Loucy (cell line): ENCODE results near the gene PVALEF.
"Not testable (repeated sequence)": the region's sequence is repeated elsewhere in the genome, so short reads cannot be mapped to it uniquely, and the experiment has no call there.

Experiments
- H2AFZ ChIP-seq: fragments of 200-600 bp; sonication (generic); 2 replicates; pipeline ENCODE4 v1.6.0; 2016; ENCODE audit warnings: antibody characterized with exemption, mild to moderate bottlenecking, low read length, moderate library complexity
- H3F3A ChIP-seq: fragments of 200-600 bp; 2 replicates; pipeline ENCODE4 v1.6.0; 2016; ENCODE audit warnings: antibody characterized with exemption, low read depth, mild to moderate bottlenecking
- H3K27me3 ChIP-seq: fragments of 200-600 bp; sonication (generic); 2 replicates; pipeline ENCODE4 v1.6.1; 2014; ENCODE audit warnings: low read length, mild to moderate bottlenecking; ENCODE audit not compliant: insufficient read depth, poor library complexity, severe bottlenecking
- H3K36me3 ChIP-seq: fragments of 200-600 bp; sonication (generic); 2 replicates; pipeline ENCODE4 v1.6.1; 2016; ENCODE audit warnings: low read length; ENCODE audit not compliant: insufficient read depth
- H3K4me1 ChIP-seq: fragments of 200-600 bp; sonication (generic); 2 replicates; pipeline ENCODE4 v1.5.1; 2014; ENCODE audit warnings: low read length, mild to moderate bottlenecking; ENCODE audit not compliant: insufficient read depth, poor library complexity, severe bottlenecking
- H3K4me2 ChIP-seq: fragments of 200-600 bp; sonication (generic); 2 replicates; pipeline ENCODE4 v1.6.0; 2014; ENCODE audit warnings: antibody characterized with exemption, low read length, low read depth, mild to moderate bottlenecking; ENCODE audit not compliant: poor library complexity, severe bottlenecking
- H3K4me3 ChIP-seq: fragments of 200-600 bp; sonication (generic); 2 replicates; pipeline ENCODE4 v1.5.1; 2014; ENCODE audit warnings: low read length, mild to moderate bottlenecking, mixed read lengths; ENCODE audit not compliant: poor library complexity, severe bottlenecking
- H3K79me2 ChIP-seq: fragments of 200-600 bp; sonication (generic); 2 replicates; pipeline ENCODE4 v1.6.1; 2014; ENCODE audit warnings: low read length; ENCODE audit not compliant: insufficient read depth
- H3K9ac ChIP-seq: fragments of 200-600 bp; sonication (generic); 2 replicates; pipeline ENCODE4 v1.6.0; 2014; ENCODE audit warnings: mild to moderate bottlenecking, low read depth, low read length, moderate library complexity; ENCODE audit not compliant: poor library complexity, severe bottlenecking
- H3K9me2 ChIP-seq: fragments of 200-600 bp; sonication (generic); replicated peaks from 2 replicates; pipeline ENCODE4 v1.6.1; 2016; ENCODE audit warnings: low read depth, low read length, mixed read lengths
- H3K9me3 ChIP-seq: fragments of 200-600 bp; sonication (generic); 2 replicates; pipeline ENCODE4 v1.6.1; 2014; ENCODE audit warnings: mild to moderate bottlenecking, antibody characterized with exemption, low read length, low read depth; ENCODE audit not compliant: insufficient read depth
- H4K20me1 ChIP-seq: fragments of 200-600 bp; sonication (generic); 2 replicates; pipeline ENCODE4 v1.6.0; 2014; ENCODE audit warnings: antibody characterized with exemption, low read length, mild to moderate bottlenecking; ENCODE audit not compliant: insufficient read depth, poor library complexity, severe bottlenecking
- CTCF ChIP-seq: fragments of 200-600 bp; sonication (generic); conservative IDR thresholded peaks from 2 replicates; pipeline ENCODE4 v1.5.1; 2014; ENCODE audit warnings: mild to moderate bottlenecking, antibody characterized with exemption, low read length
- EZH2phosphoT487 ChIP-seq: fragments of 200-600 bp; IDR thresholded peaks from 2 replicates; pipeline ENCODE4 v1.6.1; 2018; ENCODE audit warnings: antibody characterized with exemption, mild to moderate bottlenecking, moderate library complexity, borderline replicate concordance

Gene PVALEF

GRCh38 chr17:81153340-81153803 is 11.9 kb upstream of the PVALEF start:
- TF ChIP-seq CTCF (no peak), EZH2phosphoT487 (no peak)
- Histone ChIP-seq H3K79me2 (no peaks in the 10 kb centered on the region), H3F3A (no peaks in the 10 kb centered on the region), H3K9me3 (no peaks in the 10 kb centered on the region), H3K36me3 (no peaks in the 10 kb centered on the region), H3K9me2 (no peaks in the 10 kb centered on the region), H3K4me3 (no peak overlapping the region), H3K9ac (no peak overlapping the region), H3K27me3 (no peaks in the 10 kb centered on the region), H3K4me2 (no peak overlapping the region), H4K20me1 (no peaks in the 10 kb centered on the region), H2AFZ (no peak overlapping the region), H3K4me1 (no peaks in the 10 kb centered on the region)

GRCh38 chr17:81154016-81154415 is 11.3 kb upstream of the PVALEF start:
- not testable (repeated sequence) for H3K4me1 ChIP-seq, H3K9me3 ChIP-seq, H2AFZ ChIP-seq, H3F3A ChIP-seq, H3K4me3 ChIP-seq, H3K4me2 ChIP-seq, H3K79me2 ChIP-seq, H4K20me1 ChIP-seq, H3K36me3 ChIP-seq, H3K9me2 ChIP-seq, H3K9ac ChIP-seq, H3K27me3 ChIP-seq

- Histone ChIP-seq H3K79me2 (no peaks in the 10 kb centered on the region), H3K4me3 (no peak overlapping the region), H2AFZ (no peak overlapping the region), H3K9me2 (no peaks in the 10 kb centered on the region), H3K9ac (no peak overlapping the region), H3K27me3 (no peaks in the 10 kb centered on the region), H4K20me1 (no peaks in the 10 kb centered on the region), H3F3A (no peaks in the 10 kb centered on the region), H3K4me2 (no peak overlapping the region), H3K4me1 (no peaks in the 10 kb centered on the region), H3K9me3 (no peaks in the 10 kb centered on the region), H3K36me3 (no peaks in the 10 kb centered on the region)
- TF ChIP-seq CTCF (no peak), EZH2phosphoT487 (no peak)
Measured at GRCh38 chr17:81154961-81155360, 10.3 kb upstream of the PVALEF start.
